Adrenal gland (tissue), 12 donors: ENCODE results near the gene TGDS. TPM values are rescaled to one million over a fixed set of nuclear protein-coding genes. Genes with fewer than 3 reads are reported as not detected.
A peak's percentile ranks its signal among the peaks of the same experiment; 100 is the strongest.

Experiments
- DNase-seq, 7 donors: peaks; one replicate each; pipeline ENCODE4 v3.0.0-alpha.2; 2019 to 2020
- H3K27ac ChIP-seq, 5 donors: fragments of 200-600 bp; sonication (generic) in 4 of 5; 1 replicate in 3 of 5; 2 replicates in 2 of 5; pipeline versions ENCODE4 v1.5.1 to v1.8.0; 2016 to 2020; ENCODE audit warnings: mild to moderate bottlenecking in 1 of 5
- H3K27me3 ChIP-seq: fragments of 200-600 bp; 2 replicates; pipeline ENCODE4 v1.8.0; 2021
- H3K36me3 ChIP-seq, 2 donors: fragments of 200-600 bp; replicated peaks in 1 of 2; 1 replicate in 1 of 2; 2 replicates in 1 of 2; pipeline versions ENCODE4 v1.5.1 to v1.8.0; 2018 to 2022
- H3K4me1 ChIP-seq, 2 donors: fragments of 200-600 bp; replicated peaks in 1 of 2; 1 replicate in 1 of 2; 2 replicates in 1 of 2; pipeline versions ENCODE4 v1.5.1 to v1.8.0; 2018 to 2021
- H3K4me3 ChIP-seq, 4 donors: fragments of 200-600 bp; sonication (generic) in 3 of 4; one replicate each; pipeline ENCODE4 v1.5.1; 2016 to 2018
- H3K9me3 ChIP-seq, 3 donors: fragments of 200-600 bp; sonication (generic) in 1 of 3; replicated peaks in 1 of 3; 1 replicate in 2 of 3; 2 replicates in 1 of 3; pipeline versions ENCODE4 v1.5.1 to v1.8.0; 2016 to 2021
- CTCF ChIP-seq, 6 experiments: fragments of 450-650 bp in 4 of 6; fragments of 200-600 bp in 2 of 6; sonication (generic) in 1 of 6; IDR thresholded peaks; 1 replicate in 5 of 6; 2 replicates in 1 of 6; pipeline versions ENCODE4 v1.5.1 to v1.8.0; 2016 to 2021; ENCODE audit warnings: antibody characterized with exemption in 6 of 6, mild to moderate bottlenecking in 2 of 6, moderate library complexity in 1 of 6
- POLR2A ChIP-seq, 2 donors: fragments of 450-650 bp; IDR thresholded peaks; one replicate each; pipeline ENCODE4 v1.6.1; 2017; ENCODE audit warnings: antibody characterized with exemption in 2 of 2, mild to moderate bottlenecking in 2 of 2, moderate library complexity in 1 of 2
- WGBS, 4 donors: extraction: QIAGEN DNeasy Blood & Tissue Kit in 2 of 4; methylation state at CpG; one replicate each; pipeline versions ENCODE4 v1.1.5 to v1.1.7; 2013 to 2017; 5-methylcytosine and 5-hydroxymethylcytosine counted together
- intact Hi-C, 2 donors: fragments of 100-400 bp; cut with DNase I; formaldehyde crosslinking; loops; one replicate each; pipeline versions ENCODE4 v1.14.1 to v1.15.0; 2022 to 2023
- polyA plus RNA-seq, 3 donors: library from polyadenylated mRNA; stranded (reverse); fragments of 200-250 nt in 2 of 3; fragments of 350-450 nt in 1 of 3; fragmentation: Illumina TruSeq in 1 of 3; extraction: RNeasy Lipid Tissue Mini Kit (QIAGEN cat#74804) in 1 of 3; gene quantifications; one replicate each; pipeline ENCODE4 v1.2.3, GENCODE V29; 2013 to 2014
- total RNA-seq, 9 donors: library from RNA; depleted of rRNA in 4 of 9; stranded (reverse); fragments of >200 nt in 4 of 9; fragments of 120-200 nt in 1 of 9; fragmentation: NEBNext Ultra II Directional in 1 of 9; extraction: Animal tissue kit (Norgen Biotek cat#: 25700) in 1 of 9; gene quantifications; one replicate each; pipeline versions ENCODE4 v1.1.0 to v1.2.4, GENCODE V29; 2013 to 2023
- donor health status: healthy with polysubstance abuse.
- donor health status: Bipolar disorder and iron deficiency.
- donor health status: DM: yes; HTN: yes; CAD: no.
- donor health status: DM: no; HTN: no; CAD: no.
- donor health status: DM: no; HTN: no; CAD: no.
- donor health status: DM: yes; HTN: yes; CAD: no.

Gene TGDS
- total and polyA plus RNA-seq, 12 donors = 6.2 to 27.4 (median 11.6) TPM

- Histone ChIP-seq H3K27ac (peak overlapping the region; percentile 66 to 97 (median 94)), H3K27me3 (no peaks in the 10 kb centered on the region), H3K9me3 (no peaks in the 10 kb centered on the region), H3K36me3 (no peaks in the 10 kb centered on the region), H3K4me1 (peaks cover 7 to 9% of the 10 kb centered on the region in 2 donors), H3K4me3 (peak overlapping the region; percentile 46 to 93 (median 73))
- intact Hi-C loops = no loop called here
- TF ChIP-seq CTCF (IDR thresholded peaks at IDR 0.05) (peak in 2 of 6 experiments; percentile 1 to 23), POLR2A (IDR thresholded peaks at IDR 0.05) (peak; percentile 41 to 65)
- WGBS, 4 donors = 0 to 1% (median 0%) methylated on average over 21 to 66 of the region's 66 CpGs
- DNase-seq = peak; percentile 89 to 98 (median 91)
Measured at GRCh38 chr13:94549232-94550061, 46.5 kb downstream of the TGDS start.

GRCh38 chr13:94548821-94549231, 47.1 kb downstream of the TGDS start:
- intact Hi-C loops = no loop called here

GRCh38 chr13:94548382-94548781, 47.6 kb downstream of the TGDS start:
- 35 to 40% (median 37%) methylated on average over 6 of the region's 6 CpGs for WGBS, 4 donors
- Histone ChIP-seq H3K27me3 (no peaks in the 10 kb centered on the region), H3K4me3 (peak overlapping the region in 3 of 4 donors; percentile 19 to 93 (median 69)), H3K9me3 (no peaks in the 10 kb centered on the region), H3K36me3 (no peaks in the 10 kb centered on the region), H3K4me1 (peaks cover 7 to 9% of the 10 kb centered on the region in 2 donors), H3K27ac (peak overlapping the region in 4 of 5 donors; percentile 87 to 97 (median 96))
- intact Hi-C loops = no loop called here
- DNase-seq = peak in 5 of 7 donors; percentile 11 to 31 (median 18)
- TF ChIP-seq CTCF (IDR thresholded peaks at IDR 0.05) = no peak
- TF ChIP-seq POLR2A (IDR thresholded peaks at IDR 0.05) = no peak

More at GRCh38 chr13:94548821-94549231, 47.1 kb downstream of the TGDS start:
- H3K4me3 ChIP-seq = peak overlapping the region; percentile 19 to 93 (median 73)
- no peaks in the 10 kb centered on the region for H3K9me3 ChIP-seq
- TF ChIP-seq CTCF (IDR thresholded peaks at IDR 0.05) (no peak), POLR2A (IDR thresholded peaks at IDR 0.05) (no peak)
- peak overlapping the region; percentile 66 to 97 (median 94) for H3K27ac ChIP-seq
- WGBS, 4 donors = 0 to 1% (median 0%) methylated on average over 6 to 19 of the region's 19 CpGs
- H3K27me3 ChIP-seq = no peaks in the 10 kb centered on the region
- no peaks in the 10 kb centered on the region for H3K36me3 ChIP-seq
- peaks cover 7 to 9% of the 10 kb centered on the region in 2 donors for H3K4me1 ChIP-seq
- peak in 6 of 7 donors; percentile 41 to 70 (median 52) for DNase-seq

GRCh38 chr13:94546061-94546839, 49.7 kb downstream of the TGDS start:
- no peak overlapping the region for H3K4me3 ChIP-seq
- H3K36me3 ChIP-seq = no peaks in the 10 kb centered on the region
- no peak for TF ChIP-seq CTCF (IDR thresholded peaks at IDR 0.05)
- no peak for TF ChIP-seq POLR2A (IDR thresholded peaks at IDR 0.05)
- no peaks in the 10 kb centered on the region for H3K27me3 ChIP-seq
- intact Hi-C loops = no loop called here
- H3K9me3 ChIP-seq = no peaks in the 10 kb centered on the region
- H3K27ac ChIP-seq = no peak overlapping the region
- WGBS, 4 donors = 88 to 95% (median 91%) methylated on average over 10 of the region's 10 CpGs
- peaks cover 7 to 9% of the 10 kb centered on the region in 2 donors for H3K4me1 ChIP-seq
- no peak for DNase-seq
